ENCODE data around the gene MRPS25.

MRPS25 gene

DNA sequence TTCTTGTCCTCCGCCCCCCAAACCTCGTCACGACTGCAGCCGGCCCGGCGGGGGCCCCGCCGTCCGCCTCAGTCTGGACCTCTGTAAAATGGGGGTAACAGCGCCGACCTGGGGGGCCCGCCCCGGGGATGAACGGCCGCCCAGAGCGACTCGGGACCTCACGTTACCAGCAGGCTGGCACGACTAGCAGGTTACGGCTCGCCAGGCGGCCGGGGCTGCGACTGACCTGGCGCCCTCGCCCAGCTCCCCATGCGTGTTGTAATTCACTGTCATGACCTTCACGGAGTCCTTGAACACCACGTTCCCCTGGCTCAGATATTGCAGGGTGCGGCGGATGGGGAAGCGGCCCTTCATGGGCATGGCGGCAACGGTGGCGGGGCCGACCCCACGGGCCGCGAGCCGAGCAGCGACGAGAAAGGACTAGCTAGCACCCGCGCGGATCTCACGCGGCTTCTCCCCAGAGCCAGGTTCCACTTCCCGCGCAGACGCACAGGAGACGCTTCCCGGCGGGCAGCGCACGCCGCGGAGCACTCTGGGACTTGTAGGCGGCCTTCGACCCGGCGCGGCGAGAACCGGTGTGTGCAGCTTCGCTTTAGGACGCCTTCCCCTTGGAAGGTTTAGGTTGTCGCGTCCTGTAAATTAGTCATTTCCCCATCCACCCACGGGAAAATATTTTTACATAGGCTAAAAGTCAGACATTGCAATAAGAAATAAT, at the start of gene MRPS25:
Gene MRPS25, minus strand, starts transcription at position 481 of the 715 bp plus-strand sequence. Its CDS starts 121 bp downstream, at position 360.
- H3K27ac ChIP-seq = peak within 1 kb of the TSS; percentile 94
- TF ChIP-seq, protein P1, sequence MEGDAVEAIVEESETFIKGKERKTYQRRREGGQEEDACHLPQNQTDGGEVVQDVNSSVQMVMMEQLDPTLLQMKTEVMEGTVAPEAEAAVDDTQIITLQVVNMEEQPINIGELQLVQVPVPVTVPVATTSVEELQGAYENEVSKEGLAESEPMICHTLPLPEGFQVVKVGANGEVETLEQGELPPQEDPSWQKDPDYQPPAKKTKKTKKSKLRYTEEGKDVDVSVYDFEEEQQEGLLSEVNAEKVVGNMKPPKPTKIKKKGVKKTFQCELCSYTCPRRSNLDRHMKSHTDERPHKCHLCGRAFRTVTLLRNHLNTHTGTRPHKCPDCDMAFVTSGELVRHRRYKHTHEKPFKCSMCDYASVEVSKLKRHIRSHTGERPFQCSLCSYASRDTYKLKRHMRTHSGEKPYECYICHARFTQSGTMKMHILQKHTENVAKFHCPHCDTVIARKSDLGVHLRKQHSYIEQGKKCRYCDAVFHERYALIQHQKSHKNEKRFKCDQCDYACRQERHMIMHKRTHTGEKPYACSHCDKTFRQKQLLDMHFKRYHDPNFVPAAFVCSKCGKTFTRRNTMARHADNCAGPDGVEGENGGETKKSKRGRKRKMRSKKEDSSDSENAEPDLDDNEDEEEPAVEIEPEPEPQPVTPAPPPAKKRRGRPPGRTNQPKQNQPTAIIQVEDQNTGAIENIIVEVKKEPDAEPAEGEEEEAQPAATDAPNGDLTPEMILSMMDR (conservative IDR thresholded peaks at IDR 0.05) = no peak

DNA sequence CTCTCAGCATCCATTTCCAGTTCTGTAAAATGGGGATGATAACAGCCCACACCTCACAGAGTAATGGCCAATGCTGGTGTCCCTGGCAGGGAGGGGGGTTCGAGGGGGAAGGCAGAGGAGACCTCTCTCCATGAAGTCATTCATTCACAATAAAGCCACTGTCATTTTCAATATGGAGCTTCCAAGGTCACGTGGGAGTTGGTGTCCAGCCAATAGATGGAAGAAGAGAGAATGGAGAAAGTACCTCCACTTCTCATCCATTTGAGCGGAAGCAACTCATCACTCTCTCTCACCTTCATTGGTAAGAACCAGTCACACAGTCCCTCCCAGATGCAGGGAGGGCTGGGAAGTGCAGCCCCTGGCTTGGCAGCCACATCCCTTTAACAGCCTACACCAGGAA, 48.8 kb upstream of the MRPS25 start:
- no peak overlapping the region for H3K27ac ChIP-seq
- TF ChIP-seq, protein P1 (conservative IDR thresholded peaks at IDR 0.05) = no peak

DNA sequence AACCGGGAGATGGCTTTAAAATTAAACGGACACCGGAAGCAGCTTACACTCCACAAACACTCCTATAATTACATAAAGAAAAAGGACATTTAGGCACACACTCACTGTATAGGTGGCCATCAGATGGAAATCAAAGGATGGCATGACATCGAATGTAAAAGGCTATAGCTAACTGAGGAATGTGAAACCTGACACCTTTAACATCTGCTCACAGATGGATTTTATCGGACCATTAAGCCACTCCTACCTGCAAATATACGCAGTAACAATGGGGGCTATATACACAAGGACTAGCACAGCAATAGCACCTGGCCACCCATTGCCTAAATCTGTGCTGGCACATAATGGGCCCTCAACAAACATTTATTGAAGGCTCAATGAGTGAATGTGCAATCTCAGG, 48.4 kb upstream of the MRPS25 start:
- H3K27ac ChIP-seq = no peak overlapping the region
- TF ChIP-seq, protein P1 (conservative IDR thresholded peaks at IDR 0.05) = no peak

DNA sequence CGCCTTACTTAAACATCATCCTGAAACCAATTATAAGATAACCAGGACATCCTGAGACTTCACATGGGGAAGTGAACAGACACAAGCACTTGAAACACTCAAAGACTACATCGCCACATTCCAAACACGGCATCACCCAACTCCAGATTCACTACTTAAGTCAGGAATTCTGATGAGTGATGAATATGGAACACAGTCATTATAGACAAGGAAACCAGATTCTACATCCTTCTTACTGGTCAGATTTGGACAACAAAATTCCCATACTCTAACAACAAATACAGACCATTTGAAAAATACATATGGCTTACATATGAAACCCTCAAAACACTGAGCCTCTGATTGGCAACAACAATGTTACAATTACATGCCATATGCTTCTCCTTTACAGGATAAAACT, 46.9 kb upstream of the MRPS25 start:
- H3K27ac ChIP-seq = no peak overlapping the region
- TF ChIP-seq, protein P1 (conservative IDR thresholded peaks at IDR 0.05) = no peak

DNA sequence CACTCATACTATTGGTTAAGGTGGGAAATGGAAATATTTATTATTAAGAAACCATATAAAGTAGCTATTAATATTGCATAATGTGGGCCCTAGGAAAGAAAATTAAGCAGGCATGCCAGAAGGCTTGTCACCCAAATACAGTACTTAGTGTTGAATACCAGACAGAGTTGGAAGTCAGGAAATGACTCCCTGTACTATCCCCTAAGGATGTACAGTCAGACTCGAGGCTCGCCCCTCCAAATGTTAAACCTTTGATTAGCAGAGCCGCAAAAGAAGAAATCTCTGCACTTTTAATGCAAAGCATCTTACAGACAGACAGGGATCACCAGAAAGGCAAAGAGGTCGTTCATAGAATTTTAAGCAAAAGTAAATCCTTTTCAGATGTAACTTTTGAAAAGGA, 45.1 kb upstream of the MRPS25 start:
- TF ChIP-seq, protein P1 (conservative IDR thresholded peaks at IDR 0.05) = no peak
- H3K27ac ChIP-seq = no peak overlapping the region

DNA sequence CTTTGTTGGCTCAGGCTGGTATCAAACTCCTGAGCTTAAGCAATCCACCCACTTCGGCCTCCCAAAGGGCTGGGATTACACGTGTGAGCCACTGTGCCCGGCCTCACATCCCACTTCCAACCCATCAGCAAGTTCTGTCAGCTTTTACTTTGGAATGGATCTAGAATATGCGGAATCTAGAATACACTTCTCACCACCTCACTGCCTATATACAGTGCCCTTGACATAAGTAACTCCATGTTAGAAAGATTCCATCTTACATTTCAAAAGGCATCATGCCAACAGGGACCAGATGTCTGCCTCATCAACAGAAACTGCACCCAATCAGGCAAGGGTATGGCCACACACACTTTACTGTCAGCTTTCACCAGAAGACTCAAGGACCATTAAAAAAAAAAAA, 43.8 kb upstream of the MRPS25 start:
- TF ChIP-seq, protein P1 (conservative IDR thresholded peaks at IDR 0.05) = no peak
- no peak overlapping the region for H3K27ac ChIP-seq

DNA sequence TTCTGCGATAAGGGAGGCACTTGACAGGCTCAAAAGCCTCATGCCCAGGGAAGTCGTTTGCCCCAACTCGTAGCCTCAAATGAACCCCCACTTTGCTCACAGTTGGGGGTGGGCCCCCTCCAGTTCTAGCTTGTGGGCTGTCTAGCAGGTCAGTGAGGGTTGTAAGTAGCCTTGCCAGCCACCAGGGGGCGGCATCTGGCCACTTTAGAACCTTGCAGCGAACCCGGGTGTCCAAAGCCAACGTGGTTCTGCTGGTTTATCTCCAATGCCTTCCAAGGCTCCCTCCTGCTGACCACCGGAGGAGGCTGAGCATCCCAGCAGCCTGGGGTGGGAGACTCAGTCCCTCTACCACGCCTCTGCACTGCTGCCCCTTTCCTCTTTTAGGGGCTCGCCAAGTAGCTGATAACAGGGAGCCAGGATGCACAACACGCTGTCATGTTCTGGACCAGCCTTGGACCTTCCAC, 43.0 kb upstream of the MRPS25 start:
- H3K27ac ChIP-seq = no peak overlapping the region; the same call in 1 of the 2 replicates
- TF ChIP-seq, protein P1 (conservative IDR thresholded peaks at IDR 0.05) = peak; percentile 92
